ENCODE measurements around the gene ZBTB24. TPM values are rescaled to one million over a fixed set of nuclear protein-coding genes. Genes with fewer than 3 reads are reported as not detected.

The ZBTB24 gene
- total RNA-seq, 1 donor from 2014 or later: 5.1 TPM

DNA sequence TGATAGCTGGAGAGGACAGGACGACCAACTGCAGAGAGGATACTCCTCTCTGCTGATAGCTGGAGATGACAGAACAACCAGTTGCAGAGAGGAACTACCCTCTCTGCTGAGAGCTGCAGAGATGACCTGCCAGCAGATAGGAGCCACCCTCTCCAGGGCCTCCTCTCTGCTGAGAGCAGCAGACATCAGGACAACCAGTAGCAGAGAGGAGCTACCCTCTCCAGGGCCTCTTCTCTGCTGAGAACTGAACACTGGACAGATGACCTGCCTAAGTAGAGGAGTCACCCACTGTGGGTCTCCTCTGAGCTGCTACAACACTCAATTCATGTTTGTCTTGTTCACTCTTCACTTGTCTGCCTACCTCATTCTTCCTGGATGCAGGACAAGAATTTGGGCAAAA lies 27.3 kb upstream of the ZBTB24 start:
- Mint-ChIP-seq H3K9me3 (ENCODE audit: unreplicated experiment) (no peaks in the 10 kb centered on the region), H3K4me3 (ENCODE audit: unreplicated experiment) (no peak overlapping the region), H3K27ac (ENCODE audit: unreplicated experiment) (no peak overlapping the region), H3K27me3 (ENCODE audit: unreplicated experiment) (peaks cover 2% of the 10 kb centered on the region), H3K36me3 (ENCODE audit: low read depth, unreplicated experiment) (peaks cover 3% of the 10 kb centered on the region), H3K4me1 (ENCODE audit: unreplicated experiment) (peaks cover 4% of the 10 kb centered on the region)
- no peak for TF ChIP-seq CTCF (IDR thresholded peaks at IDR 0.05; ENCODE audit: unreplicated experiment)
- no peak for DNase-seq (ENCODE audit: low spot score)

DNA sequence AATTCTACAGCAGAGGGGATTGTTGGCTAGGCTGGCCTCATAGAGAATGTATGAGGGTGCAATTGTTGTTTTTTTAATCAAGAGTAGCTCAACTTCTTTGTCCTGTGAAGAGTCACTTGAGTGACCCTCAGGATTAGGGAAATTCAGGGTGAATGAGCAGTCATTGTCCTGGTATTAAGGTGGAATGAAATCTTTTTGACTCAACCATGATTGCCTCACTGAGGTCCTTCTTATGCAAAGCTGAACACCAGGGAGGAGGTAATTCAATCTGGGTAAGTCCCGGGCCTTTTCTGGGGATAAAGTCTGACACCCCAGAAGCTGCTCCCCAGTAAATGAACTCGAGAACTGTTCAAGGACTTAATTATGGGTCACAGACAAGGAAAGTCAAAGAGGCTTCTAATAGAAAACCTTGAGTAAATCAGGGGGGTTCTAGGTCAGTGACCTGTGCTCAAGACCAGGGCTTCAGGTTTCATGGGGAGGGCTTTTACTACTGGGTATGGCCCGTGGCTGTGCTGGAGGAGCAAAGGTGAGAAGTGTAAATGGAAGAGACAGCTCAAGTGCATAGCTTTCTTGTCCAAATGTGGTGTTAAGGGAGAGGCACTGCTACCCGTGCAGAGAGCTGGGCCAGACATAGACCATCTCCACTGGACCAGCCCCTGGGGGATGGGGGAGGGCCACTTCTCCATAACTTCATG lies 25.3 kb upstream of the ZBTB24 start:
- Mint-ChIP-seq H3K4me3 (ENCODE audit: unreplicated experiment) (no peak overlapping the region), H3K36me3 (ENCODE audit: low read depth, unreplicated experiment) (peaks cover 3% of the 10 kb centered on the region), H3K4me1 (ENCODE audit: unreplicated experiment) (no peaks in the 10 kb centered on the region), H3K27ac (ENCODE audit: unreplicated experiment) (no peak overlapping the region), H3K27me3 (ENCODE audit: unreplicated experiment) (peaks cover 2% of the 10 kb centered on the region), H3K9me3 (ENCODE audit: unreplicated experiment) (no peaks in the 10 kb centered on the region)
- TF ChIP-seq CTCF (IDR thresholded peaks at IDR 0.05; ENCODE audit: unreplicated experiment): no peak
- DNase-seq (ENCODE audit: low spot score): no peak

- no peaks in the 10 kb centered on the region for H3K4me1 Mint-ChIP-seq (ENCODE audit: unreplicated experiment)
- H3K27me3 Mint-ChIP-seq (ENCODE audit: unreplicated experiment): peaks cover 2% of the 10 kb centered on the region
- H3K9me3 Mint-ChIP-seq (ENCODE audit: unreplicated experiment): no peaks in the 10 kb centered on the region
- DNase-seq (ENCODE audit: low spot score): no peak
- no peak overlapping the region for H3K4me3 Mint-ChIP-seq (ENCODE audit: unreplicated experiment)
- H3K36me3 Mint-ChIP-seq (ENCODE audit: low read depth, unreplicated experiment): peaks cover 3% of the 10 kb centered on the region
- TF ChIP-seq CTCF (IDR thresholded peaks at IDR 0.05; ENCODE audit: unreplicated experiment): no peak
- H3K27ac Mint-ChIP-seq (ENCODE audit: unreplicated experiment): no peak overlapping the region
These were observed 24.6 kb upstream of the ZBTB24 start for GRCh38 chr6:109507490-109508072.

DNA sequence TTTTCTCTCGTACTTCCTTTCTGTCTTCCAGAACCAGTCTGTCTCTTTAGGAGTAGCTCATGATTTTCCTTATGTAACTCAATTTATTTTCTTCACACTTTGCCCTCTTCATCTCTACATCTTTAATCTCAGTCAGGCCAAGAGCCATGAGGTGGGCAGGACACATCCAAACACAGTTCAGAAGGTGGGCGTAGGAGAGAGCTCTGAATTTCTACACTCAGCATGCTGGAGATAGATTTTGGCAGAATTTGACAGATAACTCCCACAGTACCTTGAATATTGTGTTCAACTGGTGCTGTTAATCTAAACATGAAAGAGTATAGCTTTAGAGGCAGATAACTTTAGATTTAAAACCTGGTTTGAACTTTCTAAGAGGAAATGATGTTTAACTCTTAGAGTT lies 23.8 kb upstream of the ZBTB24 start:
- no peak overlapping the region for H3K27ac Mint-ChIP-seq (ENCODE audit: unreplicated experiment)
- peaks cover 2% of the 10 kb centered on the region for H3K27me3 Mint-ChIP-seq (ENCODE audit: unreplicated experiment)
- no peak for DNase-seq (ENCODE audit: low spot score)
- no peaks in the 10 kb centered on the region for H3K9me3 Mint-ChIP-seq (ENCODE audit: unreplicated experiment)
- no peak for TF ChIP-seq CTCF (IDR thresholded peaks at IDR 0.05; ENCODE audit: unreplicated experiment)
- H3K4me1 Mint-ChIP-seq (ENCODE audit: unreplicated experiment): no peaks in the 10 kb centered on the region
- peaks cover 2% of the 10 kb centered on the region for H3K36me3 Mint-ChIP-seq (ENCODE audit: low read depth, unreplicated experiment)
- H3K4me3 Mint-ChIP-seq (ENCODE audit: unreplicated experiment): no peak overlapping the region

- Mint-ChIP-seq H3K9me3 (ENCODE audit: unreplicated experiment) (no peaks in the 10 kb centered on the region), H3K4me1 (ENCODE audit: unreplicated experiment) (no peaks in the 10 kb centered on the region), H3K27ac (ENCODE audit: unreplicated experiment) (no peak overlapping the region), H3K4me3 (ENCODE audit: unreplicated experiment) (no peak overlapping the region), H3K36me3 (ENCODE audit: low read depth, unreplicated experiment) (no peaks in the 10 kb centered on the region), H3K27me3 (ENCODE audit: unreplicated experiment) (peaks cover 2% of the 10 kb centered on the region)
- no peak for TF ChIP-seq CTCF (IDR thresholded peaks at IDR 0.05; ENCODE audit: unreplicated experiment)
- DNase-seq (ENCODE audit: low spot score): no peak
These were observed 23.3 kb upstream of the ZBTB24 start for GRCh38 chr6:109506314-109506713.

Measured in endothelial cell (in vitro differentiated cells).